Naive thymus-derived CD4-positive, alpha-beta T cell (primary cell): ENCODE measurements around the gene IFNA21. TPM values are rescaled to one million over a fixed set of nuclear protein-coding genes. Genes with fewer than 3 reads are reported as not detected.
"Not testable (repeated sequence)": the region's sequence is repeated elsewhere in the genome, so short reads cannot be mapped to it uniquely, and the experiment has no call there.

Source experiments
- ATAC-seq: fragments of 150-1000 bp; cut with Tn5 transposase; 2 replicates; pipeline ENCODE4 v1.10.0; 2021; ENCODE audit warnings: mild to moderate bottlenecking, moderate library complexity
- CTCF ChIA-PET: fragments of 350-600 bp; sonication (Branson Sonifier 250); formaldehyde crosslinking; loops from one replicate; lab custom pipeline; 2021; ENCODE audit warnings: antibody characterized with exemption; lab: Charles Lee
- POLR2A ChIA-PET: fragments of 350-600 bp; sonication (Branson Sonifier 250); formaldehyde crosslinking; loops from one replicate; lab custom pipeline; 2021; ENCODE audit warnings: antibody characterized with exemption, inconsistent platforms; lab: Charles Lee
- DNase-seq, 9 donors: peaks; one replicate each; pipeline versions ENCODE4 v3.0.0 to v3.0.0-alpha.2; 2020 to 2022; ENCODE audit warnings: mixed read lengths in 1 of 9
- H3K27ac ChIP-seq: one replicate; pipeline ENCODE4 v1.7.0; 2013; ENCODE audit warnings: mild to moderate bottlenecking, low read depth, low read length, moderate library complexity
- H3K27me3 ChIP-seq, 2 donors: one replicate each; pipeline ENCODE4 v1.7.0; 2013; ENCODE audit warnings: low read length in 2 of 2, mild to moderate bottlenecking in 2 of 2, moderate library complexity in 2 of 2; ENCODE audit not compliant: control insufficient read depth in 2 of 2, insufficient read depth in 2 of 2
- H3K36me3 ChIP-seq, 3 experiments: 1 replicate in 2 of 3; 2 replicates in 1 of 3; pipeline ENCODE4 v1.7.0; 2013; ENCODE audit warnings: low read length in 3 of 3, mild to moderate bottlenecking in 3 of 3, moderate library complexity in 1 of 3; ENCODE audit not compliant: insufficient read depth in 3 of 3, control insufficient read depth in 2 of 3
- H3K4me1 ChIP-seq, 2 donors: one replicate each; pipeline ENCODE4 v1.7.0; 2013; ENCODE audit warnings: low read length in 2 of 2, mild to moderate bottlenecking in 2 of 2, moderate library complexity in 1 of 2; ENCODE audit not compliant: control insufficient read depth in 2 of 2, insufficient read depth in 2 of 2
- H3K4me3 ChIP-seq: 2 replicates; pipeline ENCODE4 v1.7.0; 2013; ENCODE audit warnings: mild to moderate bottlenecking, low read length
- H3K9me3 ChIP-seq, 3 experiments: 1 replicate in 2 of 3; 2 replicates in 1 of 3; pipeline ENCODE4 v1.7.0; 2013; ENCODE audit warnings: low read length in 3 of 3; ENCODE audit not compliant: control insufficient read depth in 2 of 3
- H3K27ac Mint-ChIP-seq, 9 donors: one replicate each; pipeline ENCODE4 v1.8.0; 2020 to 2022; ENCODE audit warnings: mixed read lengths in 9 of 9, mild to moderate bottlenecking in 8 of 9, moderate library complexity in 5 of 9, inconsistent platforms in 2 of 9
- H3K27me3 Mint-ChIP-seq, 5 donors: one replicate each; pipeline ENCODE4 v1.8.0; 2021 to 2022; ENCODE audit warnings: mixed read lengths in 5 of 5, mild to moderate bottlenecking in 1 of 5
- H3K36me3 Mint-ChIP-seq, 5 donors: one replicate each; pipeline ENCODE4 v1.8.0; 2020 to 2022; ENCODE audit warnings: mixed read lengths in 5 of 5, mild to moderate bottlenecking in 3 of 5, inconsistent platforms in 1 of 5
- H3K4me1 Mint-ChIP-seq, 7 donors: one replicate each; pipeline ENCODE4 v1.8.0; 2020 to 2022; ENCODE audit warnings: mixed read lengths in 7 of 7, mild to moderate bottlenecking in 3 of 7, inconsistent platforms in 1 of 7
- H3K4me3 Mint-ChIP-seq, 10 donors: one replicate each; pipeline ENCODE4 v1.8.0; 2020 to 2022; ENCODE audit warnings: mild to moderate bottlenecking in 10 of 10, mixed read lengths in 10 of 10, moderate library complexity in 6 of 10, inconsistent platforms in 2 of 10
- H3K9me3 Mint-ChIP-seq, 11 donors: one replicate each; pipeline ENCODE4 v1.8.0; 2020 to 2022; ENCODE audit warnings: mixed read lengths in 11 of 11, mild to moderate bottlenecking in 4 of 11, inconsistent platforms in 1 of 11, moderate library complexity in 1 of 11
- intact Hi-C, 2 donors: fragments of 100-400 bp; cut with micrococcal nuclease; formaldehyde crosslinking; loops; one replicate each; pipeline ENCODE4 v1.15.1; 2023
- polyA plus RNA-seq, 2 donors: library from polyadenylated mRNA; unstranded; fragments of 300-500 nt; fragmentation: Illumina TruSeq; gene quantifications; one replicate each; pipeline ENCODE4 v1.2.3, GENCODE V29; 2021
- total RNA-seq, 6 experiments: library from RNA in 5 of 6; stranded (reverse) in 5 of 6; gene quantifications; 1 replicate in 5 of 6; 2 replicates in 1 of 6; pipeline ENCODE4 v1.2.3 and lab custom pipeline; 2021 to 2026

The IFNA21 gene
- total and polyA plus RNA-seq, 7 experiments from 2014 or later: not detected

DNA sequence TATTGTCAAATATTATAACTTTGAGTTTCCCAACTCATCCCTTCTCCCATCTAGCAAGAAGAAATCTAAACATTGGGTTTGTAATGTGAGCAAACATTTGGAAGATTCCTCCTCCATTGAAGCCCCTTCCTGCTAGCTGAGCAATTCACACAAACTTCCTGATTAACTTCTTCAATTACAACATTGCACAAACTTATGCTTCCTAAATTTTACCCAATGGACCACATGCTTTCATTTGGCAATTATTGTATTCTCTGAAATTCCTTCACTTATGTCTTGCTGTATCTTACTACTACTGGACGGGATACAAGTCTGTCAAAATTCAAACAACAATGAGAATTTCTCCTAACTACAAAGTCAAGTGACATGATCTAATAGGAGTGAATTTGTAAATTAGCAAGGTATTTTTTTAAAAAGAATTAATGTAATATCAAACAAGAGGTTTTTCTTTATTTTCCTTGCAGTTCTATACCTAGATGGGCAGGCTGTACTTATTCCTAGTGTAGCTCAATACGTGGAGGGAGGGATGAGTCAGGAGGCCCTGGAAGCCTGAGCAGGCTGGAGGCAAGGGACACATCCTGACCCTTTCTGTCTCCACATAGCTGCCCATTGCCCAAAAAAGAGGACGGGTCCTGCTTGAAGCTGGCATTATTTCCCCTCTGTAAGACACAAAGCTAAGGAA lies 13.0 kb downstream of the IFNA21 start:
- Histone ChIP-seq H3K27me3 (no peaks in the 10 kb centered on the region), H3K9me3 (no peaks in the 10 kb centered on the region), H3K36me3 (no peaks in the 10 kb centered on the region), H3K4me1 (no peaks in the 10 kb centered on the region), H3K4me3 (no peak overlapping the region), H3K27ac (no peak overlapping the region)
- H3K27me3 Mint-ChIP-seq: peaks cover 0 to 36% (median 3%) of the 10 kb centered on the region in 5 donors
- peak; percentile 16 for ATAC-seq
- H3K4me1 Mint-ChIP-seq: peaks cover 0 to 20% (median 0%) of the 10 kb centered on the region in 7 donors
- DNase-seq: no peak
- H3K4me3 Mint-ChIP-seq: no peak overlapping the region
- peaks cover 4 to 14% (median 6%) of the 10 kb centered on the region in 5 donors for H3K36me3 Mint-ChIP-seq
- CTCF ChIA-PET: interaction anchor here (0.6 to 2.0 kb wide), 2 partner anchors 14 to 242 kb away, joined by 3 to 5 read pairs; no protein-coding TSS in a partner anchor
- intact Hi-C loops: loop anchor here in 1 of 2 donors (1.0 to 5.0 kb wide), 3 partner anchors 174 to 636 kb away; no protein-coding TSS in a partner anchor
- peaks cover 0 to 27% (median 7%) of the 10 kb centered on the region in 11 donors for H3K9me3 Mint-ChIP-seq
- POLR2A ChIA-PET: no interaction called here
- H3K27ac Mint-ChIP-seq: no peak overlapping the region

DNA sequence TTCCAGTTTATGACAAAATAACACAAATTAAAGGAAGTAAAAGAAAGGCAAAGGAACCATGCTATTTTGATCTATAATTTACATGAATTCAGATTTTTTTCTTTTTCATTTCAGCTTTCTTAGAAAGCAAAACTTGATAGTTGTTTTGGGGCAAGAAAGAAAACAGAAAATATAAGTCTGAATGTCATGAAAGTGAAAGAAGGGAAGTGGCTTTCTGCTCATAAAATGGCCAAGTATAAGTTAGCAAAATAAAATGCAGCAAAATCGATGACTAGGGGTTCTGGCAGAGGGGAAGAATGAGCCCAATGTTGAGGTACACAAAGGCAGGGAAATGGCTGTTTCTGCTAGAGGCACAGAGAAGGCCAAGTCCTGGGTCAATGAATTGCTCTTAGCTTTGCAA lies 21.9 kb downstream of the IFNA21 start:
- peaks cover 0 to 6% of the 10 kb centered on the region in 2 donors for H3K4me1 ChIP-seq
- no peak overlapping the region for H3K27ac ChIP-seq
- Mint-ChIP-seq H3K36me3 (peaks cover 0 to 41% (median 7%) of the 10 kb centered on the region in 5 donors), H3K27ac (peak overlapping the region in 3 of 9 donors; percentile 2 to 82 (median 7)), H3K4me3 (peak overlapping the region in 4 of 10 donors; percentile 1 to 47 (median 6)), H3K27me3 (peaks cover 0 to 22% (median 0%) of the 10 kb centered on the region in 5 donors), H3K4me1 (peaks cover 9 to 38% (median 16%) of the 10 kb centered on the region in 7 donors), H3K9me3 (peaks cover 0 to 31% (median 17%) of the 10 kb centered on the region in 11 donors)
- CTCF ChIA-PET: no interaction called here
- H3K4me3 ChIP-seq: no peak overlapping the region
- intact Hi-C loops: no loop called here
- POLR2A ChIA-PET: no interaction called here
- DNase-seq (no peak), ATAC-seq (no peak)
- no peaks in the 10 kb centered on the region for H3K9me3 ChIP-seq
- no peaks in the 10 kb centered on the region for H3K36me3 ChIP-seq
- no peaks in the 10 kb centered on the region for H3K27me3 ChIP-seq

DNA sequence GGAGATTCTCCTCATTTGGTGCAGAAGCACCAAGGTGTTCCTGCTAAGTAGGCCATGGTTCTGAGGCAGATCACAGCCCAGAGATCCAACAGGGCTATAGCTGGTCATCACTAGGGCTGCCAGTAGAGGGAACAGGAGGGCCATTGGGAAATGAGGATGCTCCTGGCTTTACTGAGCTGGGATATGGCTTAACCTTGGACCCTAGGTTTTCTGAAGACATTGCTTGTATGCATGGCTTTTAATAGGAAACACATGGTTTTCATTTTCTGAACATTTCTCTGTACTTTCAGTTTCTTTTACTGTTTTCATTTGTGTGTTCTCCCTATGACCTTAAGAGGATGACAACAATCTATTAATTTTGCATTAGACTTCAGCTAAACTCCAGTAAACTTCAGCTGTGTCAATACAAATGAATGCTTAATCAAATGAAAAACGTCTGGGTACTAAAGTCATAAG lies 25.0 kb downstream of the IFNA21 start, which contains the start of gene IFNW1:
IFNW1 (minus strand) TSS at position 406 of the 456 bp plus-strand sequence; CDS start at position 144, 262 bp downstream.
- no peaks in the 10 kb centered on the region for H3K36me3 ChIP-seq
- Mint-ChIP-seq H3K36me3 (peaks cover 0 to 22% (median 0%) of the 10 kb centered on the region in 5 donors), H3K4me1 (peaks cover 9 to 33% (median 16%) of the 10 kb centered on the region in 7 donors), H3K9me3 (peaks cover 0 to 11% (median 0%) of the 10 kb centered on the region in 11 donors), H3K27me3 (peaks cover 0 to 9% (median 0%) of the 10 kb centered on the region in 5 donors), H3K27ac (peak within 1 kb of the TSS in 1 of 9 donors; percentile 61), H3K4me3 (peak within 1 kb of the TSS in 1 of 10 donors; percentile 29)
- H3K9me3 ChIP-seq: no peaks in the 10 kb centered on the region
- no peak within 1 kb of the TSS for H3K4me3 ChIP-seq
- no peaks in the 10 kb centered on the region for H3K27me3 ChIP-seq
- no peak for ATAC-seq
- CTCF ChIA-PET: no interaction called here
- no peak for DNase-seq
- intact Hi-C loops: no loop called here
- H3K27ac ChIP-seq: no peak within 1 kb of the TSS
- POLR2A ChIA-PET: no interaction called here
- H3K4me1 ChIP-seq: peaks cover 0 to 6% of the 10 kb centered on the region in 2 donors

DNA sequence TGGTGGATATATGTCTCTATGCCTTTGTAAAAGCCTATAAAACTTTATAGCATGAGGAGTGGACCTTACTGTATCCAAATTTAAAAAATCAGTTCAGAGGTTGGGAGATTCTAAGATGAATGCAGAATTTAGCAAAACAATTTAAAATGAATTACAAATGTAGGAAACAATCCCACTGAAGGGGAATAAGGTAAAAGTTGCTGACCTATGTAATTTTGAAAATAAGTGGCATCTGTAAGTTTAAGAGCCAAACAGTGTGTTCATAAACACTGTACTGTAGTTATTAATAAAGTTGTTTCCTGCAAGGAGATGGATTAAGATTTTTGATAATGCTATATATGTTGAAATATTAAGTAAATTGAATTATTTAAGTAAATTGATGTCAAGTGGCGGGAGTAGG lies 29.4 kb downstream of the IFNA21 start:
- H3K9me3 Mint-ChIP-seq: peaks cover 0 to 3% (median 0%) of the 10 kb centered on the region in 11 donors
- peaks cover 3 to 10% (median 9%) of the 10 kb centered on the region in 7 donors for H3K4me1 Mint-ChIP-seq
- no peak overlapping the region for H3K27ac Mint-ChIP-seq
- peaks cover 0 to 6% (median 0%) of the 10 kb centered on the region in 5 donors for H3K36me3 Mint-ChIP-seq
- H3K27me3 Mint-ChIP-seq: peaks cover 0 to 24% (median 0%) of the 10 kb centered on the region in 5 donors
- Histone ChIP-seq H3K9me3 (no peaks in the 10 kb centered on the region), H3K27me3 (no peaks in the 10 kb centered on the region), H3K4me3 (no peak overlapping the region), H3K4me1 (no peaks in the 10 kb centered on the region), H3K36me3 (no peaks in the 10 kb centered on the region), H3K27ac (no peak overlapping the region)
- POLR2A ChIA-PET: no interaction called here
- ATAC-seq: no peak
- intact Hi-C loops: no loop called here
- DNase-seq: no peak
- no peak overlapping the region for H3K4me3 Mint-ChIP-seq
- CTCF ChIA-PET: no interaction called here

DNA sequence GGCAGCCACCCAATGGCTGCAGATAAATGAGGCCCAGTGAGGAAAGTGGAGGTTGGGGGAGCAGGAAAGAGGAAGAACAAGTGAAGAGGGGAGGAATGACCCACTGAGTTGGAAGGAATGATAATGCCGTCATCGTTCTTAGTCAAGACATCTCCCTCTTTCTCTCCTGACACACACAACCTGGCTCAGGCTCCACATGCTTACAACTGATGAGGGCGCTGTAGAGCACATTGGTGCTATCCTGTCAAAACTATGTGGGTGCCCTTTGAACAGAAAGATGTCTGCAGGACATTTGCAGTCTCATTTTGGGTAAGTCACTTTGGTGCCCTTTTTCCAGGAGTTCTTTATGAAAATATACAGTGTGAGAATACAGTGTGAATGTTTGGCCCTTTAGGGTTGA lies 30.7 kb downstream of the IFNA21 start:
- intact Hi-C loops: no loop called here
- ATAC-seq (no peak), DNase-seq (no peak)
- H3K4me3 Mint-ChIP-seq: no peak overlapping the region
- peaks cover 0 to under 1% (median 0%) of the 10 kb centered on the region in 5 donors for H3K36me3 Mint-ChIP-seq
- no peak overlapping the region for H3K27ac Mint-ChIP-seq
- peaks cover 0 to 3% (median 0%) of the 10 kb centered on the region in 11 donors for H3K9me3 Mint-ChIP-seq
- peaks cover 0 to under 1% (median 0%) of the 10 kb centered on the region in 7 donors for H3K4me1 Mint-ChIP-seq
- ChIA-PET CTCF (no interaction called here), POLR2A (no interaction called here)
- H3K27me3 Mint-ChIP-seq: peaks cover 0 to 25% (median 0%) of the 10 kb centered on the region in 5 donors
- H3K9me3 ChIP-seq: no peaks in the 10 kb centered on the region
- no peak overlapping the region for H3K4me3 ChIP-seq
- H3K27ac ChIP-seq: no peak overlapping the region
- H3K4me1 ChIP-seq: no peaks in the 10 kb centered on the region
- no peaks in the 10 kb centered on the region for H3K36me3 ChIP-seq
- H3K27me3 ChIP-seq: no peaks in the 10 kb centered on the region

DNA sequence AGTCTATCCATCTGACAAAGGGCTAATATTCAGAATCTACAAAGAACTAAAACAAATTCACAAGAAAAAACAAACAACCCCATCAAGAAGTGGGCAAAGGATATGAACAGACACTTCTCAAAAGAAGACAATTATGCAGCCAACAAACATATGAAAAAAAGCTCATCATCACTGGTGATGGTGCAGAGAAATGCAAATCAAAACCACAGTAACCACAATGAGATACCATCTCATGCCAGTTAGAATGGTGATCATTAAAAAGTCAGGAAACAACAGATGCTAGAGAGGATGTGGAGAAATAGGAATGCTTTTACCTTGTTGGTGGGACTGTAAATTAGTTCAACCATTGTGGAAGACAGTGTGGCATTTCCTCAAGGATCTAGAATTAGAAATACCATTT lies 38.3 kb downstream of the IFNA21 start:
- peaks cover 0 to 16% (median 6%) of the 10 kb centered on the region in 11 donors for H3K9me3 Mint-ChIP-seq
- H3K4me1 Mint-ChIP-seq: peaks cover 0 to 13% (median 9%) of the 10 kb centered on the region in 7 donors
- H3K4me3 Mint-ChIP-seq, H3K4me3 ChIP-seq, H3K36me3 ChIP-seq, H3K27ac ChIP-seq, POLR2A ChIA-PET, CTCF ChIA-PET, H3K27me3 ChIP-seq, intact Hi-C loops, H3K9me3 ChIP-seq, H3K4me1 ChIP-seq, ATAC-seq: not testable (repeated sequence)
- peaks cover 3 to 48% (median 10%) of the 10 kb centered on the region in 5 donors for H3K27me3 Mint-ChIP-seq
- peak overlapping the region in 1 of 9 donors; percentile 44 for H3K27ac Mint-ChIP-seq
- peak in 2 of 9 donors; percentile 10 to 16 for DNase-seq
- peaks cover 0 to 17% (median 4%) of the 10 kb centered on the region in 5 donors for H3K36me3 Mint-ChIP-seq
